GM23338 (cell line): Measurements from ENCODE around the gene SOX30. TPM values are rescaled to one million over a fixed set of nuclear protein-coding genes. Genes with fewer than 3 reads are reported as not detected.

Source experiments
- ATAC-seq: fragments of 200-7000 bp; cut with Tn5 transposase; 3 replicates; pipeline ENCODE4 v1.9.1; 2020
- DNase-seq: peaks from one replicate; pipeline ENCODE4 v3.0.0-alpha.2; 2015; ENCODE audit warnings: low spot score
- H2AFZ ChIP-seq: fragments of 200-600 bp; sonication (generic); 2 replicates; pipeline ENCODE4 v1.8.0; 2016; ENCODE audit warnings: antibody characterized with exemption, mild to moderate bottlenecking, moderate library complexity
- H3F3A ChIP-seq: fragments of 200-600 bp; sonication (generic); replicated peaks from 2 replicates; pipeline ENCODE4 v1.8.0; 2017; ENCODE audit warnings: antibody characterized with exemption, mixed run types, low read depth
- H3K27ac ChIP-seq: fragments of 200-600 bp; sonication (generic); 2 replicates; pipeline ENCODE4 v1.6.1; 2016; ENCODE audit warnings: low read depth
- H3K27me3 ChIP-seq: fragments of 200-600 bp; sonication (generic); 2 replicates; pipeline ENCODE4 v1.8.0; 2016; ENCODE audit warnings: mild to moderate bottlenecking, mixed run types, moderate library complexity; ENCODE audit not compliant: insufficient read depth
- H3K36me3 ChIP-seq: fragments of 200-600 bp; sonication (generic); 2 replicates; pipeline ENCODE4 v1.8.0; 2016; ENCODE audit warnings: mild to moderate bottlenecking; ENCODE audit not compliant: insufficient read depth
- H3K4me1 ChIP-seq: fragments of 200-600 bp; sonication (generic); 2 replicates; pipeline ENCODE4 v1.8.0; 2016; ENCODE audit warnings: mild to moderate bottlenecking, moderate library complexity; ENCODE audit not compliant: insufficient read depth
- H3K4me2 ChIP-seq: fragments of 200-600 bp; sonication (generic); 2 replicates; pipeline ENCODE4 v1.7.1; 2017; ENCODE audit warnings: mixed run types
- H3K4me3 ChIP-seq: fragments of 200-600 bp; sonication (generic); 2 replicates; pipeline ENCODE4 v1.6.1; 2016; ENCODE audit warnings: mixed run types
- H3K79me2 ChIP-seq: fragments of 200-600 bp; sonication (generic); replicated peaks from 2 replicates; pipeline ENCODE4 v1.8.0; 2017; ENCODE audit warnings: mild to moderate bottlenecking; ENCODE audit not compliant: insufficient read depth
- H3K9me2 ChIP-seq: fragments of 200-600 bp; sonication (generic); 2 replicates; pipeline ENCODE4 v1.8.0; 2017; ENCODE audit not compliant: insufficient read depth
- H4K20me1 ChIP-seq: fragments of 200-600 bp; sonication (generic); replicated peaks from 2 replicates; pipeline ENCODE4 v1.8.0; 2017; ENCODE audit warnings: mild to moderate bottlenecking; ENCODE audit not compliant: insufficient read depth
- H3K27ac Mint-ChIP-seq: 2 replicates; pipeline ENCODE4 v1.8.0; 2020; ENCODE audit warnings: inconsistent platforms, mild to moderate bottlenecking, moderate library complexity, mixed read lengths
- H3K27me3 Mint-ChIP-seq: 3 replicates; pipeline ENCODE4 v1.8.0; 2022; ENCODE audit warnings: low read depth, mild to moderate bottlenecking, moderate library complexity, mixed read lengths, inconsistent platforms; ENCODE audit not compliant: insufficient read depth, poor library complexity
- H3K36me3 Mint-ChIP-seq: 3 replicates; pipeline ENCODE4 v1.8.0; 2021; ENCODE audit warnings: low read depth, mild to moderate bottlenecking, inconsistent platforms, moderate library complexity, mixed read lengths
- H3K4me1 Mint-ChIP-seq: 3 replicates; pipeline ENCODE4 v1.8.0; 2020; ENCODE audit warnings: mild to moderate bottlenecking, inconsistent platforms, mixed read lengths
- H3K4me3 Mint-ChIP-seq: 3 replicates; pipeline ENCODE4 v1.8.0; 2021; ENCODE audit warnings: moderate library complexity, mild to moderate bottlenecking, inconsistent platforms, mixed read lengths
- H3K9me3 Mint-ChIP-seq: 3 replicates; pipeline ENCODE4 v1.8.0; 2020; ENCODE audit warnings: moderate library complexity, mild to moderate bottlenecking, inconsistent platforms, mixed read lengths
- CREB1 ChIP-seq: fragments of 250-450 bp; sonication (Bioruptor Pico); IDR thresholded peaks from 2 replicates; pipeline ENCODE4 v1.5.0; 2020; ENCODE audit warnings: low read depth, mild to moderate bottlenecking, moderate library complexity
- POLR2AphosphoS5 ChIP-seq: IDR thresholded peaks from 2 replicates; pipeline ENCODE4 v1.6.1; 2016; ENCODE audit warnings: antibody characterized with exemption, low read depth
- REST ChIP-seq: IDR thresholded peaks from one replicate; pipeline ENCODE4 v1.6.1; 2018; ENCODE audit warnings: antibody characterized with exemption; ENCODE audit not compliant: unreplicated experiment
- STAT1 ChIP-seq: IDR thresholded peaks from one replicate; pipeline ENCODE4 v1.6.1; 2016; ENCODE audit warnings: antibody characterized with exemption; ENCODE audit not compliant: unreplicated experiment
- ZNF462 ChIP-seq: fragments of 250-450 bp; sonication (Bioruptor Pico); IDR thresholded peaks from 2 replicates; pipeline ENCODE4 v1.5.0; 2020; ENCODE audit warnings: mild to moderate bottlenecking, moderate library complexity
- polyA plus RNA-seq: library from polyadenylated mRNA; unstranded; fragments of >200 nt; fragmentation: Nextera tagmentation; extraction: Ambion mirVana; gene quantifications from 2 replicates; pipeline ENCODE4 v1.2.1, GENCODE V29; 2016
- total RNA-seq: library from RNA; depleted of rRNA; stranded (reverse); fragments of >200 nt; shearing (Covaris generic); gene quantifications from 2 replicates; pipeline ENCODE4 v1.2.3, GENCODE V29; 2014
- TF ChIP-seq, protein P1 (sequence below): IDR thresholded peaks from 2 replicates; pipeline ENCODE4 v1.6.1; 2016; ENCODE audit warnings: antibody characterized with exemption

SOX30 gene
- total and polyA plus RNA-seq, 2 experiments from 2014 or later = 0.47 to 1.3 TPM

GRCh38 chr5:157603333-157604190 is 48.7 kb downstream of the SOX30 start:
- Mint-ChIP-seq H3K4me3 (no peak overlapping the region), H3K36me3 (no peaks in the 10 kb centered on the region), H3K4me1 (no peaks in the 10 kb centered on the region), H3K27ac (no peak overlapping the region), H3K9me3 (no peaks in the 10 kb centered on the region; the same call in 2 of the 3 replicates), H3K27me3 (no peaks in the 10 kb centered on the region)
- no peaks in the 10 kb centered on the region for H3K27me3 ChIP-seq
- H3K9me2 ChIP-seq = no peaks in the 10 kb centered on the region
- no peaks in the 10 kb centered on the region for H3K36me3 ChIP-seq
- H3K27ac ChIP-seq = no peak overlapping the region
- H3K4me3 ChIP-seq = no peak overlapping the region
- ATAC-seq (no peak), DNase-seq (no peak)
- H3K4me2 ChIP-seq = no peak overlapping the region
- no peaks in the 10 kb centered on the region for H3K79me2 ChIP-seq
- TF ChIP-seq CREB1 (CRISPR knock-in tag) (no peak), REST (no peak), POLR2AphosphoS5 (no peak), ZNF462 (CRISPR knock-in tag) (no peak), STAT1 (no peak)
- TF ChIP-seq, protein P1, sequence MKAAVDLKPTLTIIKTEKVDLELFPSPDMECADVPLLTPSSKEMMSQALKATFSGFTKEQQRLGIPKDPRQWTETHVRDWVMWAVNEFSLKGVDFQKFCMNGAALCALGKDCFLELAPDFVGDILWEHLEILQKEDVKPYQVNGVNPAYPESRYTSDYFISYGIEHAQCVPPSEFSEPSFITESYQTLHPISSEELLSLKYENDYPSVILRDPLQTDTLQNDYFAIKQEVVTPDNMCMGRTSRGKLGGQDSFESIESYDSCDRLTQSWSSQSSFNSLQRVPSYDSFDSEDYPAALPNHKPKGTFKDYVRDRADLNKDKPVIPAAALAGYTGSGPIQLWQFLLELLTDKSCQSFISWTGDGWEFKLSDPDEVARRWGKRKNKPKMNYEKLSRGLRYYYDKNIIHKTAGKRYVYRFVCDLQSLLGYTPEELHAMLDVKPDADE = no peak
- H4K20me1 ChIP-seq = no peaks in the 10 kb centered on the region
- peak overlapping the region; percentile 63; the same call in 1 of the 2 replicates for H2AFZ ChIP-seq
- no peaks in the 10 kb centered on the region for H3F3A ChIP-seq
- no peaks in the 10 kb centered on the region for H3K4me1 ChIP-seq
